HL-60 (cell line): ENCODE results near the gene LRRC75B.
"Not testable (repeated sequence)": the region's sequence is repeated elsewhere in the genome, so short reads cannot be mapped to it uniquely, and the experiment has no call there.

Experiments
- CTCF ChIP-seq: IDR thresholded peaks from one replicate; pipeline ENCODE4 v1.5.1; 2011; ENCODE audit warnings: low read length, control low read depth, inconsistent platforms; ENCODE audit not compliant: insufficient read depth
- GABPA ChIP-seq: IDR thresholded peaks from 2 replicates; pipeline ENCODE4 v1.6.1; 2012; ENCODE audit warnings: low read depth
- POLR2AphosphoS5 ChIP-seq: IDR thresholded peaks from 2 replicates; pipeline ENCODE4 v1.6.1; 2012; ENCODE audit warnings: low read depth
- REST ChIP-seq: IDR thresholded peaks from 2 replicates; pipeline ENCODE4 v1.6.1; 2012; ENCODE audit warnings: low read depth; ENCODE audit not compliant: insufficient replicate concordance
- SPI1 ChIP-seq: IDR thresholded peaks from 2 replicates; pipeline ENCODE4 v1.6.1; 2012; ENCODE audit warnings: low read depth, mild to moderate bottlenecking, borderline replicate concordance

DNA sequence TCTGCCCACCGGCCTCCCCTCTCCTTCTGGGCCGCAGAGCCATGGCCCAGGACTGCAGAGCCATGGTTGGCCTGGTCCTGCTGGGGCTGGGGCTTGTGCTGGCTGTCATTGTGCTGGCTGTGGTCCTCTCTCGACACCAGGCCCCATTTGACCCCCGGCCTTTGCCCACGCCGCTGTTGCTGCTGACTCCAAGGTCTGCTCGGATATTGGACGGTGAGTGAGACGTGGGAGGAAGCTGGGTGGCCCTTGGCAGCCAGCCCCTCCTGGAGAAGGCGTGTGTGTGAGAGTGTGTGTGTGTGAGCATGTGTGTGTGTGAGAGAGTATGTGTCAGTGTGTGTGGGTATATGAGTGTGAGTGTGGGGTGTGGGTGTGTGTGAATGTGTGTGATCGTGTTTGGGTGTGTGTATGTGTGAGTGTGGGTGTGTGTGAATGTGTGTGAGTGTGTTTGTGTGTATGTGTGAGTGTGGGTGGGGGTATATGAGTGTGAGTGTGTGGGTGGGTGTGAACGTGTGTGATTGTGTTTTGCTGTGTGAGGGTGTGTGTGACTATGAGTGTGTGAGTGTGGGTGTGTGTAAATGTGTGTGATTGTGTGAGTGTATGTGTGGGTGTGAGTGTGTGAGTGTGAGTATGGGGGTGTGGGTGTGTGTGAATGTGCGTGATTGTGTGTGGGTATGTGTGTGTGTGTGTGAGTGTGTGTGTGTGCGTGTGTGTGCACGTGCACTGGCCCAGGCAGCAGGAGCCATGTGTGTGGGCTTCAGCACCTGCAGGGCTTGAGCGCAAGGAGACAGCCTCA is 40.6 kb upstream of the LRRC75B start:
- TF ChIP-seq CTCF, REST, GABPA, POLR2AphosphoS5, SPI1: not testable (repeated sequence)
